Psoas muscle (tissue), 8 donors: ENCODE results near the gene EYS. TPM values are rescaled to one million over a fixed set of nuclear protein-coding genes. Genes with fewer than 3 reads are reported as not detected.

Experiments used
- ATAC-seq, 4 donors: fragments of 200-7000 bp; cut with Tn5 transposase; one replicate each; pipeline ENCODE4 v1.9.1; 2020; ENCODE audit warnings: moderate library complexity in 3 of 4, mild to moderate bottlenecking in 2 of 4
- DNase-seq, 2 donors: peaks; one replicate each; pipeline ENCODE4 v3.0.0-alpha.2; 2020
- H3K27ac ChIP-seq: fragments of 200-600 bp; one replicate; pipeline ENCODE4 v1.8.0; 2022
- H3K27me3 ChIP-seq, 3 donors: fragments of 200-600 bp in 1 of 3; one replicate each; pipeline versions ENCODE4 v1.6.1 to v1.8.0; 2013 to 2022; ENCODE audit warnings: low read length in 2 of 3, mild to moderate bottlenecking in 2 of 3, moderate library complexity in 1 of 3; ENCODE audit not compliant: insufficient read depth in 3 of 3
- H3K36me3 ChIP-seq, 2 donors: fragments of 200-600 bp in 1 of 2; one replicate each; pipeline versions ENCODE4 v1.6.1 to v1.8.0; 2013 to 2022; ENCODE audit warnings: low read depth in 1 of 2, mild to moderate bottlenecking in 1 of 2, moderate library complexity in 1 of 2; ENCODE audit not compliant: insufficient read depth in 1 of 2
- H3K4me1 ChIP-seq: fragments of 200-600 bp; one replicate; pipeline ENCODE4 v1.8.0; 2022
- H3K4me3 ChIP-seq: fragments of 200-600 bp; one replicate; pipeline ENCODE4 v1.8.0; 2022; ENCODE audit warnings: mild to moderate bottlenecking
- H3K9me3 ChIP-seq: fragments of 200-600 bp; one replicate; pipeline ENCODE4 v1.8.0; 2022
- CTCF ChIP-seq: fragments of 200-600 bp; IDR thresholded peaks from one replicate; pipeline ENCODE4 v1.8.0; 2022; ENCODE audit warnings: antibody characterized with exemption
- WGBS, 3 donors: extraction: QIAGEN DNeasy Blood & Tissue Kit; methylation state at CpG; one replicate each; pipeline versions ENCODE4 v1.1.6 to v1.1.7; 2013; 5-methylcytosine and 5-hydroxymethylcytosine counted together
- intact Hi-C, 2 donors: fragments of 100-400 bp; cut with DNase I; formaldehyde crosslinking; loops; one replicate each; pipeline versions ENCODE4 v1.11.0 to v1.14.2; 2022
- polyA plus RNA-seq, 3 donors: library from polyadenylated mRNA; stranded (reverse); fragments of 200-250 nt; gene quantifications; one replicate each; pipeline ENCODE4 v1.2.3, GENCODE V29; 2013
- total RNA-seq, 4 donors: library from RNA; stranded (reverse); fragmentation: NEBNext Ultra II Directional in 2 of 4; extraction: Animal tissue kit (Norgen Biotek cat#: 25700) in 2 of 4; gene quantifications; one replicate each; pipeline versions ENCODE4 v1.2.1 to v1.2.4, GENCODE V29; 2021 to 2023
- donor health status: healthy with polysubstance abuse.
- donor health status: DM: no; HTN: no; CAD: no; lungs with moderate emphysema.
- donor health status: Bipolar disorder and iron deficiency.
- donor health status: healthy.
- donor health status: DM: yes; HTN: yes; CAD: no.
- donor health status: DM: no; HTN: no; CAD: no.
- donor health status: DM: no; HTN: no; CAD: no.
- donor health status: DM: yes; HTN: yes; CAD: no.

The EYS gene
- total and polyA plus RNA-seq, 7 donors: under 0.01 TPM; not detected in 6

DNA sequence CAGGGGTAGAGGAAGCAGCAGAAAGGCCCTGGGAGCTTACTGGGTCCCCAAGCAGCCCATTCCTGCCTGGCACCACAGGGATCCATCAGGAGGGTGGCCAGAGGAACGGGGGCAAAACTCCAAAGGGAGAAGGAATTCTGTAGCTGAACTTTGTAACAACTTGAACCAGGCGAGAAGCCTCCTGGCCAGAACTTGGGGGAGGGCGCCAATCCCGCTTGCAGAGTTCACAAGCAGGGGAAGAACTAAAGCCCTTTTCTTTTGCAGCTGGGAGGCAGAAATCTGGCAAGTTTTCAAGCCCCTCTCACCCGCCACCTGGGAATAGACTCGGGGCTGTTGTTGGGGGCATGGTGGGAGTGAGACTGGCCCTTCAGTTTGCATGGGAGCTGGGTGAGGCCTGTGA lies 1882.3 kb downstream of the EYS start:
- no peak overlapping the region for H3K27ac ChIP-seq
- ATAC-seq: no peak
- no peaks in the 10 kb centered on the region for H3K27me3 ChIP-seq
- no peaks in the 10 kb centered on the region for H3K4me1 ChIP-seq
- intact Hi-C loops: no loop called here
- no peaks in the 10 kb centered on the region for H3K36me3 ChIP-seq
- TF ChIP-seq CTCF: no peak
- no peak overlapping the region for H3K4me3 ChIP-seq
- DNase-seq: peak in 1 of 2 donors; percentile 46
- H3K9me3 ChIP-seq: no peaks in the 10 kb centered on the region
- WGBS, 3 donors: 75 to 84% (median 77%) methylated on average over 6 of the region's 6 CpGs

DNA sequence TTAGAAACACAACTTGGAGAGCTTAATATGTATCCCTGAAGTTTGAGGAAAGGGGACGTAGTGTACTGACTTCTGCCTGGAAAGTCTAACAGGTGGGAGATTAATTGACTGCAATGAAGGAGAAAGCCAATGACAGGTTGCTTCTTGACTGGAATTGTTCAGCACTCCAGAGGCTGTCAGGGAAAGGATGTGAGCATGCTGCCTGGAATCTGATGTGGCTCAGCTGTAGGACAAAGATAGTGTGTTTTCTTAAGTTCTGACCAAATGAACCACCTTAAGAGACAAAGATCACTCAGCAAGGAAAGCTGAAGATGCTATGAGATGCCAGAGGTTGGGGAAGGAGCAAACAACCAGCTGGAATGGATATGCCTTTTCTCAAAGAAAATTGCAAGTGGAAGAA lies 1885.6 kb downstream of the EYS start:
- H3K4me1 ChIP-seq: no peaks in the 10 kb centered on the region
- whole genome bisulfite sequencing, 3 donors: 17 to 46% (median 27%) methylated on average over 1 of the region's 1 CpG
- no peak for DNase-seq
- no peaks in the 10 kb centered on the region for H3K36me3 ChIP-seq
- no peak overlapping the region for H3K4me3 ChIP-seq
- no peak overlapping the region for H3K27ac ChIP-seq
- no peaks in the 10 kb centered on the region for H3K9me3 ChIP-seq
- intact Hi-C loops: no loop called here
- peak in 1 of 4 donors; percentile 36 for ATAC-seq
- no peaks in the 10 kb centered on the region for H3K27me3 ChIP-seq
- TF ChIP-seq CTCF: no peak

DNA sequence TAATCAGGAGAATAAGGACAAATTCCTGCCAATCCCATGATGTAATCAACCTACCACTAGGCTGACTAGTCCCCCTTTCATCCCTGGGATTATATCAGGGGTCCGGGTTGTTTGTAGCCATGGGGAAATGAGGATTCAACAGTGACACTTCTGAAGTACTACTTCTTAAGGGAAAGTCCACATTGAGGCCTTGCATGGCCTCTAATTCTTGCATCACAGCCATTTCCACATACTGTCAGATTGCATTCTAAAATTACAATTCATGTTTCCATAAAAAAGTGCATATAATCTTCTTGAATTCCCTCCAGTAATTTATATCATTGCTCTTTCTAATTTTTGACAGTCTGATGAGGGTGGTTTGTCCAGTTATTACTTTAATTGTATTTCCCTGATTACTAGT lies 1887.2 kb downstream of the EYS start:
- DNase-seq: no peak
- Histone ChIP-seq H3K9me3 (no peaks in the 10 kb centered on the region), H3K36me3 (no peaks in the 10 kb centered on the region), H3K27me3 (no peaks in the 10 kb centered on the region), H3K4me3 (no peak overlapping the region), H3K4me1 (no peaks in the 10 kb centered on the region), H3K27ac (no peak overlapping the region)
- intact Hi-C loops: no loop called here
- TF ChIP-seq CTCF: no peak
- WGBS, 3 donors: 58 to 76% (median 74%) methylated on average over 1 of the region's 1 CpG
- ATAC-seq: no peak

GRCh38 chr6:63817492-63818050 lies 1889.5 kb downstream of the EYS start:
- WGBS, 3 donors: 82 to 89% (median 82%) methylated on average over 4 of the region's 4 CpGs
- no peak overlapping the region for H3K27ac ChIP-seq
- H3K4me1 ChIP-seq: no peaks in the 10 kb centered on the region
- DNase-seq (no peak), ATAC-seq (no peak)
- no peaks in the 10 kb centered on the region for H3K9me3 ChIP-seq
- TF ChIP-seq CTCF: no peak
- intact Hi-C loops: no loop called here
- no peak overlapping the region for H3K4me3 ChIP-seq
- no peaks in the 10 kb centered on the region for H3K27me3 ChIP-seq
- H3K36me3 ChIP-seq: no peaks in the 10 kb centered on the region

GRCh38 chr6:63816982-63817436 lies 1890.0 kb downstream of the EYS start:
- Histone ChIP-seq H3K4me3 (no peak overlapping the region), H3K4me1 (no peaks in the 10 kb centered on the region), H3K27me3 (no peaks in the 10 kb centered on the region), H3K36me3 (no peaks in the 10 kb centered on the region), H3K27ac (no peak overlapping the region), H3K9me3 (no peaks in the 10 kb centered on the region)
- DNase-seq (no peak), ATAC-seq (peak in 1 of 4 donors; percentile 35)
- no peak for TF ChIP-seq CTCF
- intact Hi-C loops: no loop called here
- whole genome bisulfite sequencing, 3 donors: 33 to 41% (median 36%) methylated on average over 1 of the region's 1 CpG
